HG03097 (cell line): ENCODE measurements around the gene MDFI.

Experiments
- ATAC-seq: cut with Tn5 transposase; IDR thresholded peaks from one replicate; pipeline ENCODE4 v1.9.1; 2021; ENCODE audit not compliant: unreplicated experiment, low FRiP score

The MDFI gene

GRCh38 chr6:41638002-41638934 is at the start of gene MDFI:
Gene MDFI, plus strand, starts transcription at chr6:41638468. Its CDS starts 282 bp downstream, at chr6:41638750.
- ATAC-seq = no peak

- ATAC-seq = no peak
These were observed 49.0 kb upstream of the MDFI start for GRCh38 chr6:41589223-41589622.

GRCh38 chr6:41589636-41590622 is 48.3 kb upstream of the MDFI start:
- ATAC-seq = no peak

- no peak for ATAC-seq
These were observed 47.1 kb upstream of the MDFI start for GRCh38 chr6:41591122-41591521.

GRCh38 chr6:41591859-41592502 is 46.3 kb upstream of the MDFI start:
- ATAC-seq = no peak

- no peak for ATAC-seq
These were observed 44.9 kb upstream of the MDFI start for GRCh38 chr6:41593406-41593805.

- no peak for ATAC-seq
These were observed 44.4 kb upstream of the MDFI start for GRCh38 chr6:41593839-41594238.

- ATAC-seq = no peak
These were observed 43.9 kb upstream of the MDFI start for GRCh38 chr6:41594326-41594725.

- ATAC-seq = no peak
These were observed 43.5 kb upstream of the MDFI start for GRCh38 chr6:41594766-41595165.

- no peak for ATAC-seq
These were observed 43.1 kb upstream of the MDFI start for GRCh38 chr6:41595166-41595565.

- ATAC-seq = no peak
These were observed 42.1 kb upstream of the MDFI start for GRCh38 chr6:41596096-41596685.

GRCh38 chr6:41596807-41597206 is 41.5 kb upstream of the MDFI start:
- ATAC-seq = no peak

- ATAC-seq = no peak
These were observed 40.8 kb upstream of the MDFI start for GRCh38 chr6:41597246-41598000.

- ATAC-seq = no peak
These were observed 39.6 kb upstream of the MDFI start for GRCh38 chr6:41598670-41599014.

GRCh38 chr6:41599015-41599851 is 39.0 kb upstream of the MDFI start:
- ATAC-seq = no peak

GRCh38 chr6:41599852-41600445 is 38.3 kb upstream of the MDFI start:
- no peak for ATAC-seq

GRCh38 chr6:41600499-41601247 is 37.6 kb upstream of the MDFI start:
- no peak for ATAC-seq

GRCh38 chr6:41601248-41601549 is 37.1 kb upstream of the MDFI start:
- no peak for ATAC-seq
